ENCODE results near the gene MBD3L3. TPM values are rescaled to one million over a fixed set of nuclear protein-coding genes. Genes with fewer than 3 reads are reported as not detected.

MBD3L3 gene
- total RNA-seq, 2 experiments from 2014 or later, result not detected

DNA sequence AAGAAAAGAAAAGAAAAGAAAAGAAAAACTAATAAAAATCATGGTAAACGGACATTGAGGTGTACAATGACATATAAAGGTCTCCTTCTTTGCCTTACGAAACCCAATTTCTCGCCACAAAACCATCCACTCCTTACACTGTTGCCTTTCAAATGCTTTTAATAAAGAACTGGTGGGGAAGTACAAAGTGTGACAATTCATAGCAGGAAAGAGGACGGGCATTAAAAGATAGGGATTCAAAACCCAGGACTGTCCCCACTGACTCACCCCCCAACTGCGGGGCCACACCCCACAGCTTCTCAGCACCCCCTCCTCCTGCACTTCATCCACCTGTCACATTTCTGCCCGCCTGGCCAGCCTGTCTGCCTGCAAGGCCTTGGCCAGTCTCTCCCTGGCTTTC lies 39.6 kb downstream of the MBD3L3 start:
- Mint-ChIP-seq H3K27me3 (no peaks in the 10 kb centered on the region), H3K4me1 (peaks cover 5% of the 10 kb centered on the region), H3K9me3 (ENCODE audit: low read depth) (peaks cover 3% of the 10 kb centered on the region), H3K36me3 (ENCODE audit: low read depth) (no peaks in the 10 kb centered on the region), H3K4me3 (no peak overlapping the region), H3K27ac (no peak overlapping the region)
- ATAC-seq (no peak), DNase-seq (no peak)
- POLR2A ChIA-PET, result no interaction called here
- CTCF ChIA-PET, result no interaction called here
- intact Hi-C loops (cut with DNase I, micrococcal nuclease), result no loop called here

DNA sequence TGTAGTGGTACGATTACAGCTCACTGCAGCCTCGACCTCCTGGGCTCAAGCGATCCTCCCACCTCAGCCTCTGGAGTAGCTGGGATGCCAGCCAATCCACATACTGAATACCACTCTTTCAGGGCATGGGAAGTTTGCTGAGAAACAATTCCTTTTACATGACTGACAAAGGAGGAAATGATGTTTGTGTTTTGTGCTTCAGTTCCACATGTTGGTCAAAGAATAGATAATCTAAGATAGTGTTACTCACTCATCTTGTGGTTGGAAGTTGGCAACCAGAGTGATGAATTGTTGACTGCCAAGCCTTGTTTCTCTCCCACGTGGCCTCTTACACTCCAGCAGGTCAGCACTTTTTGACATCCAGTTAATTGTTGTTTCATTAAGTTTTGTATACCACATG lies 44.8 kb downstream of the MBD3L3 start:
- Mint-ChIP-seq H3K4me3 (no peak overlapping the region), H3K9me3 (ENCODE audit: low read depth) (peaks cover 10% of the 10 kb centered on the region), H3K27ac (peak overlapping the region; percentile 67), H3K4me1 (peaks cover 44% of the 10 kb centered on the region), H3K27me3 (no peaks in the 10 kb centered on the region), H3K36me3 (ENCODE audit: low read depth) (no peaks in the 10 kb centered on the region)
- intact Hi-C loops (cut with DNase I, micrococcal nuclease), result no loop called here
- ATAC-seq (peak; percentile 42), DNase-seq (peak; percentile 39)
- POLR2A ChIA-PET, result no interaction called here
- CTCF ChIA-PET, result interaction anchor here (0.8 kb wide), 1 partner anchor 49 kb away, joined by 3 read pairs; no protein-coding TSS in a partner anchor

DNA sequence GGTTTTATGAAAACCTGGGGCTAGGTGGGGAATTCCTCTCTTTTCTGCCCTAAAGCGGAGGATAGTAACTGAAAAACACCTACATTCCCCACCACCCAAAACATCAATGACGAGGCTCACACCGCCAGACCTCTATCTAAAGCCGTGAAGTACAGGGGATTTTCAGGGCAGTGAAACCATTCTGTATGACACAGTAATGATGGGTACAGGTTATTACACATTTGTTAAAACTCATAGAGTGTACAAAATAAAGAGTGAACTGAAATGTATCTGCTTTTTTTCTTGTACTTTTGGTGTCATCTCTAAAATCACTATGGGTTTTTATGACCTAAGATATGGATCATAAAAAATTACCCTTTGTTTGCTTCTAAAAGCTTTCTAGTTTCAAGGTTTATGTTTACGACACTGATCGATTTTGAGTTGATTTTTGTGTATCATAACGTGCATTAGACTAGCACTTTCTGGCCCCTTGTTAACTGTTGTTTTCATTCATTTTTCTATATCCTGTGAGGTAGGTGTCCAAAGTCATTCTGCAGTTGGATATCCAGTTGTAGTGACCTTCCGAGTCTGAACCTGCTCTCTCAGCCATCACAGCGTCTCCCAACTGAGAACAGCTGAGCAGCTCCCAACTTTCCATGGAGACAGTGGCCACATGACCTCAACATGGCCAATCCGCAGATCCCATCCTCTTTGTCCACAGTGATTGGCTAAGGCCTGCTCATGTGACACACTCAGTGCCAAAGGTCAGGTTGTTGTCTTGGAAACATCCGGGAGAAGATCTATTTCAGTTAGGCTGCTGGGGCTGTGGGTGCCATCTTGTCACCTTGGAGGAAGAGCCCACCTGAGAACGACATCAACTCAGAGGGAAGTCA lies 47.5 kb downstream of the MBD3L3 start:
- DNase-seq (peak; percentile 55), ATAC-seq (peak; percentile 86)
- H3K9me3 Mint-ChIP-seq (ENCODE audit: low read depth), result peaks cover 14% of the 10 kb centered on the region
- ChIA-PET POLR2A (interaction anchor here (0.6 kb wide), 1 partner anchor 341 kb away, joined by 3 read pairs; the partner anchor contains the start of gene TNFSF14), CTCF (interaction anchor here (0.7 to 1.2 kb wide), 3 partner anchors 32 to 344 kb away, joined by 3 to 4 read pairs (median 3); no protein-coding TSS in a partner anchor)
- peak overlapping the region; percentile 78 for H3K27ac Mint-ChIP-seq
- H3K36me3 Mint-ChIP-seq (ENCODE audit: low read depth), result no peaks in the 10 kb centered on the region
- intact Hi-C loops (cut with DNase I, micrococcal nuclease), result no loop called here
- peak overlapping the region; percentile 10 for H3K4me3 Mint-ChIP-seq
- no peaks in the 10 kb centered on the region for H3K27me3 Mint-ChIP-seq
- H3K4me1 Mint-ChIP-seq, result peaks cover 61% of the 10 kb centered on the region

DNA sequence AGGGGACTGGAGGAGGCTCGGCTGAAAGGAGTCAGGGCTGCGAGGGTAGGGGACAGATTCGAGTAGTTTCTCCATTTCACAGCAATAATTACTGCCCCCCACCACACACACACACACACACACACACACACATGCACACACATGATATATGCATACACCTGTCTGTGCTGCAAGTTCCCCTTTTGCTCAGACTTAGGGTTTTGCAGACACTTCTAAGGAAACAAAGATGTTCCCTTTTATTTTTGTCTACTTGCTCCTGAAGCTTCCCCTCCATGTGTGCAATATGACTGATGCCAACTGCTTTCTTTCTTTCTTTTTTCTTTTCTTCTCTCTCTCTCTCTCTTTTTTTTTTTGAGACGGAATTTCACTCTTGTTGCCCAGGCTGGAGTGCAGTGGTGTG lies 50.6 kb downstream of the MBD3L3 start:
- POLR2A ChIA-PET, result no interaction called here
- intact Hi-C loops (cut with DNase I, micrococcal nuclease), result loop anchor here in 1 of 2 experiments (2.0 kb wide), 1 partner anchor 61 kb away; no protein-coding TSS in a partner anchor
- DNase-seq, result no peak
- CTCF ChIA-PET, result interaction anchor here (0.6 kb wide), 1 partner anchor 56 kb away, joined by 3 read pairs; no protein-coding TSS in a partner anchor
- H3K27ac Mint-ChIP-seq, result no peak overlapping the region
- ATAC-seq, result no peak
- H3K36me3 Mint-ChIP-seq (ENCODE audit: low read depth), result no peaks in the 10 kb centered on the region
- no peak overlapping the region for H3K4me3 Mint-ChIP-seq
- H3K9me3 Mint-ChIP-seq (ENCODE audit: low read depth), result peaks cover 11% of the 10 kb centered on the region
- no peaks in the 10 kb centered on the region for H3K27me3 Mint-ChIP-seq
- peaks cover 52% of the 10 kb centered on the region for H3K4me1 Mint-ChIP-seq

Other genes starting within 250 kb of the MBD3L3 start
- 1 to 10 TPM; 6.0 to 6.5 TPM for gene ADGRE1, start 171.1 kb downstream of the MBD3L3 start, total RNA-seq
- gene MBD3L2B, start 37.2 kb downstream of the MBD3L3 start, total RNA-seq, result not detected
- not detected for gene MBD3L5, start 28.1 kb downstream of the MBD3L3 start, total RNA-seq
- not detected for gene MBD3L4, start 18.5 kb downstream of the MBD3L3 start, total RNA-seq
- not detected for gene MBD3L2, start 9.4 kb downstream of the MBD3L3 start, total RNA-seq
- gene ZNF557, start 11.0 kb upstream of the MBD3L3 start, total RNA-seq, result 1 to 10 TPM; 8.9 to 9.6 TPM
- 1 to 10 TPM; 3.5 to 4.2 TPM for gene INSR, start 235.7 kb upstream of the MBD3L3 start, total RNA-seq